GM12878 (cell line): Measurements from ENCODE around the gene MYCT1. TPM values are rescaled to one million over a fixed set of nuclear protein-coding genes. Genes with fewer than 3 reads are reported as not detected.

Experiments
- ATAC-seq: fragments of 200-7000 bp; cut with Tn5 transposase; 3 replicates; pipeline ENCODE4 v1.9.1; 2020; ENCODE audit warnings: mild to moderate bottlenecking, moderate library complexity
- BruUV-seq: library from RNA; stranded (reverse); fragments of 400-500 nt; replicated peaks from 2 replicates; lab custom pipeline; 2021; lab: Mats Ljungman, UMichigan
- CTCF ChIA-PET: fragments of 300-600 bp; sonication (Branson Sonifier 250); formaldehyde crosslinking; extraction: SDS; loops from one replicate; lab custom pipeline; 2021; ENCODE audit warnings: inconsistent platforms; lab: Yijun Ruan, JAX
- POLR2A ChIA-PET: fragments of 350-600 bp; formaldehyde crosslinking; extraction: SDS; loops from one replicate; lab custom pipeline; 2021; ENCODE audit warnings: inconsistent platforms; lab: Charles Lee
- RAD21 ChIA-PET: fragments of 300-600 bp; sonication (Branson Sonifier 250); formaldehyde crosslinking; loops from one replicate; lab custom pipeline; 2023; ENCODE audit warnings: antibody characterized with exemption; ENCODE audit not compliant: unreplicated experiment; lab: Charles Lee
- SMC1A ChIA-PET: fragments of 300-600 bp; sonication (Branson Sonifier 250); formaldehyde crosslinking; loops from one replicate; lab custom pipeline; 2023; ENCODE audit not compliant: unreplicated experiment, uncharacterized antibody; lab: Charles Lee
- DNase-seq: peaks from one replicate; pipeline ENCODE4 v3.0.0-alpha.2; 2011; ENCODE audit warnings: low read depth, low spot score
- FAIRE-seq: peaks from 3 replicates; lab custom pipeline; 2011; peaks lifted over from hg19 to GRCh38; lab: Jason Lieb, UNC
- H2AFZ ChIP-seq: 2 replicates; pipeline ENCODE4 v1.6.0; 2011; ENCODE audit warnings: low read depth, low read length, control low read depth; ENCODE audit not compliant: control insufficient read depth
- H3K27ac ChIP-seq: 2 replicates; pipeline ENCODE4 v1.5.1; 2011; ENCODE audit warnings: control low read depth; ENCODE audit not compliant: control insufficient read depth, insufficient read depth
- H3K27me3 ChIP-seq, 2 experiments: replicated peaks in 1 of 2; 2 replicates each; pipeline versions ENCODE4 v1.6.0 to v1.6.1; 2011; ENCODE audit warnings: low read length in 1 of 2; ENCODE audit not compliant: control insufficient read depth in 2 of 2, insufficient read depth in 2 of 2
- H3K36me3 ChIP-seq, 2 experiments: 2 replicates each; pipeline ENCODE4 v1.5.1; 2011; ENCODE audit warnings: low read length in 1 of 2; ENCODE audit not compliant: control insufficient read depth in 2 of 2, insufficient read depth in 2 of 2
- H3K4me1 ChIP-seq: 2 replicates; pipeline ENCODE4 v1.6.1; 2011; ENCODE audit warnings: mild to moderate bottlenecking, low read length, moderate library complexity, mixed read lengths; ENCODE audit not compliant: control insufficient read depth, insufficient read depth
- H3K4me2 ChIP-seq: 2 replicates; pipeline ENCODE4 v1.6.0; 2011; ENCODE audit warnings: control low read depth; ENCODE audit not compliant: control insufficient read depth, insufficient read depth
- H3K4me3 ChIP-seq: fragments of 200-600 bp; sonication (generic); 2 replicates; pipeline ENCODE4 v1.5.1; 2016
- H3K79me2 ChIP-seq: 2 replicates; pipeline ENCODE4 v1.6.0; 2011; ENCODE audit warnings: low read length; ENCODE audit not compliant: control insufficient read depth, insufficient read depth
- H3K9ac ChIP-seq: 2 replicates; pipeline ENCODE4 v1.8.0; 2011; ENCODE audit warnings: low read length, control low read depth, mixed read lengths; ENCODE audit not compliant: control insufficient read depth, insufficient read depth
- H3K9me3 ChIP-seq: replicated peaks from 3 replicates; pipeline ENCODE4 v1.5.1; 2011; ENCODE audit warnings: mild to moderate bottlenecking, low read length; ENCODE audit not compliant: control insufficient read depth, insufficient read depth
- H4K20me1 ChIP-seq: 2 replicates; pipeline ENCODE4 v1.6.0; 2011; ENCODE audit not compliant: control insufficient read depth, insufficient read depth
- ATF2 ChIP-seq: IDR thresholded peaks from 2 replicates; pipeline ENCODE4 v1.6.1; 2012; ENCODE audit warnings: low read length, inconsistent platforms
- CTCF ChIP-seq, 3 experiments: IDR thresholded peaks in 2 of 3; conservative IDR thresholded peaks in 1 of 3; 2 replicates each; pipeline ENCODE4 v1.5.1; 2011; ENCODE audit warnings: low read depth in 3 of 3, low read length in 3 of 3, mild to moderate bottlenecking in 3 of 3, control low read depth in 2 of 3, moderate library complexity in 2 of 3, inconsistent platforms in 1 of 3, mixed read lengths in 1 of 3; ENCODE audit not compliant: control insufficient read depth in 2 of 3, insufficient read depth in 1 of 3; ENCODE audit errors: extremely low read depth in 1 of 3
- E4F1 ChIP-seq: fragments of 450-650 bp; IDR thresholded peaks from 2 replicates; pipeline ENCODE4 v1.6.1; 2018; ENCODE audit warnings: borderline replicate concordance, mild to moderate bottlenecking; ENCODE audit not compliant: partially characterized antibody
- NBN ChIP-seq: fragments of 450-650 bp; IDR thresholded peaks from 2 replicates; pipeline ENCODE4 v1.6.1; 2016
- NKRF ChIP-seq: fragments of 450-650 bp; conservative IDR thresholded peaks from 2 replicates; pipeline ENCODE4 v1.6.1; 2017; ENCODE audit warnings: mild to moderate bottlenecking, moderate library complexity
- NR2F1 ChIP-seq: fragments of 450-650 bp; conservative IDR thresholded peaks from 2 replicates; pipeline ENCODE4 v1.6.1; 2017; ENCODE audit warnings: mild to moderate bottlenecking
- ZNF384 ChIP-seq: IDR thresholded peaks from 2 replicates; pipeline ENCODE4 v1.6.1; 2012; ENCODE audit warnings: low read depth, mild to moderate bottlenecking, low read length, improper control_type of control experiment, borderline replicate concordance
- WGBS: methylation state at CpG from one replicate; pipeline ENCODE4 v1.1.6; 2016; ENCODE audit warnings: low lambda C conversion rate; ENCODE audit not compliant: insufficient replicate concordance, insufficient coverage; ENCODE audit errors: missing lambda C conversion rate; 5-methylcytosine and 5-hydroxymethylcytosine counted together
- in situ Hi-C: fragments of 300-500 bp; cut with MboI; formaldehyde crosslinking; loops from 9 replicates; pipeline ENCODE4 v1.14.3; 2018; ENCODE audit warnings: mixed read lengths
- intact Hi-C: fragments of 100-400 bp; cut with micrococcal nuclease; formaldehyde crosslinking; loops from one replicate; pipeline ENCODE4 v1.14.2; 2022; ENCODE audit not compliant: unreplicated experiment
- polyA plus RNA-seq, 11 experiments: library from polyadenylated mRNA; depleted of rRNA in 4 of 11; unstranded in 6 of 11; stranded (reverse) in 5 of 11; fragments of >200 nt; fragmentation: Nextera tagmentation in 4 of 11; fragmentation: Illumina TruSeq in 1 of 11; extraction: Ambion mirVana in 4 of 11; extraction: Trizol in 1 of 11; gene quantifications; 1 replicate in 1 of 11; 2 replicates in 10 of 11; pipeline versions ENCODE4 v1.2.1 to v1.2.3, GENCODE V29; 2011 to 2016; ENCODE audit warnings: inconsistent platforms in 2 of 11, missing spikeins in 2 of 11, low read depth in 1 of 11
- total RNA-seq, 4 experiments: library from RNA; depleted of rRNA in 3 of 4; stranded (reverse); fragments of >200 nt in 3 of 4; fragmentation: Illumina TruSeq in 1 of 4; extraction: Trizol in 1 of 4; gene quantifications; 2 replicates each; pipeline versions ENCODE4 v1.2.1 to v1.2.3, GENCODE V29; 2013 to 2021

The MYCT1 gene
- total and polyA plus RNA-seq, 10 of the 15 experiments (the other 5 are each of a cell fraction or from before 2014, with no cell fraction given): 0.15 TPM; not detected in 9

GRCh38 chr6:152716322-152716721 lies 18.6 kb downstream of the MYCT1 start:
- POLR2A ChIA-PET: no interaction called here
- Histone ChIP-seq H2AFZ (no peak overlapping the region), H3K4me3 (no peak overlapping the region), H3K27me3 (no peaks in the 10 kb centered on the region), H3K9ac (no peak overlapping the region), H3K36me3 (no peaks in the 10 kb centered on the region), H3K4me2 (no peak overlapping the region), H4K20me1 (no peaks in the 10 kb centered on the region), H3K79me2 (no peaks in the 10 kb centered on the region), H3K9me3 (no peaks in the 10 kb centered on the region), H3K27ac (no peak overlapping the region), H3K4me1 (no peaks in the 10 kb centered on the region)
- intact Hi-C loops: no loop called here
- SMC1A ChIA-PET: interaction anchor here (1.4 kb wide), 1 partner anchor 13 kb away, joined by 3 read pairs; no protein-coding TSS in a partner anchor
- TF ChIP-seq NR2F1 (no peak), CTCF (IDR thresholded peaks at IDR 0.05 in 2 of 3, conservative IDR thresholded peaks at IDR 0.05 in 1 of 3; ENCODE audit: control insufficient read depth in 2 of 3, extremely low read depth in 1 of 3, insufficient read depth in 1 of 3, low read depth in 3 of 3, low read length in 3 of 3) (peak in 1 of 3 experiments; percentile 9; a peak in 1 of 6 replicates)
- CTCF ChIA-PET: no interaction called here
- in situ Hi-C loops: no loop called here
- no peak for ATAC-seq
- WGBS: 1% methylated on average over 3 of the region's 3 CpGs
- FAIRE-seq: no peak
- RAD21 ChIA-PET: no interaction called here
- DNase-seq: no peak
- no TSS peak for BruUV-seq

GRCh38 chr6:152720974-152721373 lies 23.3 kb downstream of the MYCT1 start:
- intact Hi-C loops: no loop called here
- DNase-seq: no peak
- POLR2A ChIA-PET: no interaction called here
- Histone ChIP-seq H3K9me3 (no peaks in the 10 kb centered on the region), H3K4me1 (no peaks in the 10 kb centered on the region), H3K27ac (no peak overlapping the region), H2AFZ (no peak overlapping the region), H3K36me3 (no peaks in the 10 kb centered on the region), H3K4me2 (no peak overlapping the region), H3K79me2 (no peaks in the 10 kb centered on the region), H3K9ac (no peak overlapping the region), H3K4me3 (no peak overlapping the region), H4K20me1 (no peaks in the 10 kb centered on the region), H3K27me3 (no peaks in the 10 kb centered on the region)
- no peak for FAIRE-seq
- in situ Hi-C loops: no loop called here
- SMC1A ChIA-PET: interaction anchor here (1.1 kb wide), 1 partner anchor 8 kb away, joined by 6 read pairs; no protein-coding TSS in a partner anchor
- RAD21 ChIA-PET: no interaction called here
- CTCF ChIA-PET: interaction anchor here (0.5 to 0.8 kb wide), 2 partner anchors 16 to 229 kb away, joined by 3 read pairs; no protein-coding TSS in a partner anchor
- BruUV-seq: no TSS peak
- 2% methylated on average over 3 of the region's 3 CpGs for WGBS
- ATAC-seq: no peak
- TF ChIP-seq ZNF384 (no peak), NBN (no peak), E4F1 (no peak), ATF2 (no peak), NKRF (no peak)
